CD8-positive, alpha-beta memory T cell (primary cell): ENCODE results near the gene MADCAM1. TPM values are rescaled to one million over a fixed set of nuclear protein-coding genes. Genes with fewer than 3 reads are reported as not detected.
"Not testable (repeated sequence)": the region's sequence is repeated elsewhere in the genome, so short reads cannot be mapped to it uniquely, and the experiment has no call there.

Experiments used
- CTCF ChIA-PET: fragments of 350-600 bp; sonication (Branson Sonifier 250); formaldehyde crosslinking; loops from one replicate; lab custom pipeline; 2021; ENCODE audit warnings: antibody characterized with exemption; lab: Charles Lee
- POLR2A ChIA-PET: fragments of 350-600 bp; sonication (Branson Sonifier 250); formaldehyde crosslinking; loops from one replicate; lab custom pipeline; 2021; ENCODE audit warnings: antibody characterized with exemption; lab: Charles Lee
- DNase-seq, 5 donors: peaks; one replicate each; pipeline versions ENCODE4 v3.0.0 to v3.0.0-alpha.2; 2020 to 2022; ENCODE audit warnings: mixed read lengths in 1 of 5
- H3K27ac ChIP-seq: one replicate; pipeline ENCODE4 v1.7.0; 2013; ENCODE audit warnings: low read depth, mild to moderate bottlenecking, low read length, moderate library complexity
- H3K27me3 ChIP-seq: 2 replicates; pipeline ENCODE4 v1.7.0; 2013; ENCODE audit warnings: low read length, mild to moderate bottlenecking; ENCODE audit not compliant: insufficient read depth, poor library complexity, severe bottlenecking
- H3K36me3 ChIP-seq: 2 replicates; pipeline ENCODE4 v1.7.0; 2013; ENCODE audit warnings: mild to moderate bottlenecking, low read length, moderate library complexity; ENCODE audit not compliant: insufficient read depth
- H3K4me1 ChIP-seq: 2 replicates; pipeline ENCODE4 v1.7.0; 2013; ENCODE audit warnings: mild to moderate bottlenecking, low read length, moderate library complexity; ENCODE audit not compliant: insufficient read depth
- H3K4me3 ChIP-seq: 2 replicates; pipeline ENCODE4 v1.7.0; 2013; ENCODE audit warnings: mild to moderate bottlenecking, low read length
- H3K9me3 ChIP-seq: 2 replicates; pipeline ENCODE4 v1.7.0; 2013; ENCODE audit warnings: mild to moderate bottlenecking, low read length
- H3K27ac Mint-ChIP-seq, 8 donors: one replicate each; pipeline ENCODE4 v1.8.0; 2020 to 2021; ENCODE audit warnings: mixed read lengths in 8 of 8, mild to moderate bottlenecking in 6 of 8, inconsistent platforms in 3 of 8, moderate library complexity in 3 of 8
- H3K27me3 Mint-ChIP-seq, 2 donors: one replicate each; pipeline ENCODE4 v1.8.0; 2020 to 2021; ENCODE audit warnings: mixed read lengths in 2 of 2, mild to moderate bottlenecking in 1 of 2, moderate library complexity in 1 of 2
- H3K36me3 Mint-ChIP-seq, 3 donors: one replicate each; pipeline ENCODE4 v1.8.0; 2020 to 2021; ENCODE audit warnings: mixed read lengths in 3 of 3, inconsistent platforms in 1 of 3, mild to moderate bottlenecking in 1 of 3
- H3K4me1 Mint-ChIP-seq, 3 donors: one replicate each; pipeline ENCODE4 v1.8.0; 2020 to 2021; ENCODE audit warnings: mixed read lengths in 3 of 3, inconsistent platforms in 1 of 3, mild to moderate bottlenecking in 1 of 3
- H3K4me3 Mint-ChIP-seq, 7 donors: one replicate each; pipeline ENCODE4 v1.8.0; 2020 to 2021; ENCODE audit warnings: mixed read lengths in 7 of 7, mild to moderate bottlenecking in 6 of 7, moderate library complexity in 4 of 7, inconsistent platforms in 2 of 7
- H3K9me3 Mint-ChIP-seq, 5 donors: one replicate each; pipeline ENCODE4 v1.8.0; 2020 to 2022; ENCODE audit warnings: mixed read lengths in 5 of 5, mild to moderate bottlenecking in 3 of 5, moderate library complexity in 2 of 5, inconsistent platforms in 1 of 5
- polyA plus RNA-seq: library from polyadenylated mRNA; unstranded; fragments of 300-500 nt; fragmentation: Illumina TruSeq; gene quantifications from one replicate; pipeline ENCODE4 v1.2.3, GENCODE V29; 2021
- total RNA-seq, 2 experiments: library from RNA; stranded (reverse); gene quantifications; one replicate each; pipeline ENCODE4 v1.2.3, GENCODE V29; 2021

MADCAM1 gene
- total and polyA plus RNA-seq, 3 experiments from 2014 or later: 0.12 to 0.44 (median 0.33) TPM

- POLR2A ChIA-PET, DNase-seq: not testable (repeated sequence)
- peaks cover 0 to 16% (median 7%) of the 10 kb centered on the region in 5 donors for H3K9me3 Mint-ChIP-seq
Observed at GRCh38 chr19:481100-481499, 15.2 kb upstream of the MADCAM1 start.

GRCh38 chr19:482186-483041 lies 13.9 kb upstream of the MADCAM1 start:
- Mint-ChIP-seq H3K36me3 (no peaks in the 10 kb centered on the region), H3K27ac (no peak overlapping the region), H3K4me1 (peaks cover 5 to 9% (median 9%) of the 10 kb centered on the region in 3 donors), H3K9me3 (peaks cover 0 to 16% (median 7%) of the 10 kb centered on the region in 5 donors), H3K27me3 (peaks cover 6 to 15% of the 10 kb centered on the region in 2 donors), H3K4me3 (peak overlapping the region in 2 of 7 donors; percentile 28 to 54)
- Histone ChIP-seq H3K27ac (no peak overlapping the region), H3K4me3 (no peak overlapping the region), H3K27me3 (no peaks in the 10 kb centered on the region), H3K4me1 (no peaks in the 10 kb centered on the region), H3K36me3 (no peaks in the 10 kb centered on the region), H3K9me3 (peaks cover 6% of the 10 kb centered on the region)
- DNase-seq: no peak
- CTCF ChIA-PET: interaction anchor here (1.2 kb wide), 1 partner anchor 25 kb away, joined by 3 read pairs; the partner anchor contains the start of gene TPGS1
- POLR2A ChIA-PET: no interaction called here

More at GRCh38 chr19:481100-481499, 15.2 kb upstream of the MADCAM1 start:
- not testable (repeated sequence) for H3K27me3 ChIP-seq, H3K4me1 ChIP-seq, H3K4me1 Mint-ChIP-seq, H3K9me3 ChIP-seq, H3K36me3 ChIP-seq, H3K36me3 Mint-ChIP-seq, H3K27ac ChIP-seq, H3K27me3 Mint-ChIP-seq, H3K4me3 ChIP-seq
- CTCF ChIA-PET: interaction anchor here (1.2 kb wide), 1 partner anchor 26 kb away, joined by 3 read pairs; the partner anchor contains the start of gene TPGS1
- H3K27ac Mint-ChIP-seq: peak overlapping the region in 2 of 8 donors; percentile 63 to 66
- peak overlapping the region in 1 of 7 donors; percentile 19 for H3K4me3 Mint-ChIP-seq

- Mint-ChIP-seq H3K27me3 (peaks cover 6 to 15% of the 10 kb centered on the region in 2 donors), H3K36me3 (no peaks in the 10 kb centered on the region)
- no peaks in the 10 kb centered on the region for H3K4me1 ChIP-seq
Observed at GRCh38 chr19:483332-484072, 12.8 kb upstream of the MADCAM1 start.

GRCh38 chr19:484494-484893 lies 11.8 kb upstream of the MADCAM1 start:
- no peak overlapping the region for H3K4me3 ChIP-seq

More at GRCh38 chr19:483332-484072, 12.8 kb upstream of the MADCAM1 start:
- H3K27me3 ChIP-seq: no peaks in the 10 kb centered on the region
- no peak overlapping the region for H3K27ac ChIP-seq
- H3K36me3 ChIP-seq: no peaks in the 10 kb centered on the region
- Mint-ChIP-seq H3K27ac (no peak overlapping the region), H3K4me1 (peaks cover 8 to 11% (median 9%) of the 10 kb centered on the region in 3 donors), H3K4me3 (no peak overlapping the region), H3K9me3 (peaks cover 0 to 16% (median 7%) of the 10 kb centered on the region in 5 donors)
- peaks cover 6% of the 10 kb centered on the region for H3K9me3 ChIP-seq
- ChIA-PET CTCF (interaction anchor here (0.8 kb wide), 1 partner anchor 27 kb away, joined by 3 read pairs; no protein-coding TSS in a partner anchor), POLR2A (no interaction called here)
- H3K4me3 ChIP-seq: no peak overlapping the region
- DNase-seq: no peak

GRCh38 chr19:485077-485476 lies 11.2 kb upstream of the MADCAM1 start:
- Histone ChIP-seq H3K9me3 (peaks cover 6% of the 10 kb centered on the region), H3K4me1 (peaks cover 4% of the 10 kb centered on the region), H3K4me3 (no peak overlapping the region), H3K27ac (no peak overlapping the region), H3K36me3 (no peaks in the 10 kb centered on the region), H3K27me3 (no peaks in the 10 kb centered on the region)
- H3K4me3 Mint-ChIP-seq: peak overlapping the region in 1 of 7 donors; percentile 56
- peaks cover 6 to 15% of the 10 kb centered on the region in 2 donors for H3K27me3 Mint-ChIP-seq
- ChIA-PET CTCF (interaction anchor here (4.6 kb wide), 1 partner anchor 21 kb away, joined by 25 read pairs; no protein-coding TSS in a partner anchor), POLR2A (no interaction called here)
- no peak for DNase-seq
- peaks cover 0 to 12% (median 7%) of the 10 kb centered on the region in 5 donors for H3K9me3 Mint-ChIP-seq
- H3K36me3 Mint-ChIP-seq: no peaks in the 10 kb centered on the region
- H3K27ac Mint-ChIP-seq: peak overlapping the region in 1 of 8 donors; percentile 58
- H3K4me1 Mint-ChIP-seq: peaks cover 4 to 14% (median 5%) of the 10 kb centered on the region in 3 donors

More at GRCh38 chr19:484494-484893, 11.8 kb upstream of the MADCAM1 start:
- Histone ChIP-seq H3K36me3 (no peaks in the 10 kb centered on the region), H3K9me3 (peaks cover 6% of the 10 kb centered on the region), H3K27ac (no peak overlapping the region), H3K27me3 (no peaks in the 10 kb centered on the region), H3K4me1 (peaks cover 1% of the 10 kb centered on the region)
- POLR2A ChIA-PET: no interaction called here
- Mint-ChIP-seq H3K27me3 (peaks cover 6 to 15% of the 10 kb centered on the region in 2 donors), H3K4me3 (no peak overlapping the region), H3K9me3 (peaks cover 0 to 16% (median 7%) of the 10 kb centered on the region in 5 donors), H3K36me3 (no peaks in the 10 kb centered on the region), H3K27ac (no peak overlapping the region), H3K4me1 (peaks cover 8 to 12% (median 9%) of the 10 kb centered on the region in 3 donors)
- DNase-seq: no peak
- CTCF ChIA-PET: no interaction called here

- Mint-ChIP-seq H3K4me1 (peaks cover 0 to 13% (median 3%) of the 10 kb centered on the region in 3 donors), H3K36me3 (no peaks in the 10 kb centered on the region), H3K27ac (no peak overlapping the region), H3K27me3 (peaks cover 6 to 15% of the 10 kb centered on the region in 2 donors), H3K9me3 (peaks cover 0 to 9% (median 3%) of the 10 kb centered on the region in 5 donors), H3K4me3 (peak overlapping the region in 2 of 7 donors; percentile 22 to 56)
- CTCF ChIA-PET: interaction anchor here (4.6 kb wide), 1 partner anchor 21 kb away, joined by 25 read pairs; no protein-coding TSS in a partner anchor
- H3K27me3 ChIP-seq: no peaks in the 10 kb centered on the region
- no peak overlapping the region for H3K27ac ChIP-seq
- no peak for DNase-seq
- peaks cover 3% of the 10 kb centered on the region for H3K9me3 ChIP-seq
- H3K4me1 ChIP-seq: peaks cover 4% of the 10 kb centered on the region
- H3K36me3 ChIP-seq: no peaks in the 10 kb centered on the region
- H3K4me3 ChIP-seq: no peak overlapping the region
- POLR2A ChIA-PET: no interaction called here
Observed at GRCh38 chr19:485583-486236, 10.6 kb upstream of the MADCAM1 start.
